ENCODE data around the gene MRPS5. TPM values are rescaled to one million over a fixed set of nuclear protein-coding genes. Genes with fewer than 3 reads are reported as not detected.

MRPS5 gene
- total RNA-seq, 1 donor from 2014 or later: 75.2 TPM

DNA sequence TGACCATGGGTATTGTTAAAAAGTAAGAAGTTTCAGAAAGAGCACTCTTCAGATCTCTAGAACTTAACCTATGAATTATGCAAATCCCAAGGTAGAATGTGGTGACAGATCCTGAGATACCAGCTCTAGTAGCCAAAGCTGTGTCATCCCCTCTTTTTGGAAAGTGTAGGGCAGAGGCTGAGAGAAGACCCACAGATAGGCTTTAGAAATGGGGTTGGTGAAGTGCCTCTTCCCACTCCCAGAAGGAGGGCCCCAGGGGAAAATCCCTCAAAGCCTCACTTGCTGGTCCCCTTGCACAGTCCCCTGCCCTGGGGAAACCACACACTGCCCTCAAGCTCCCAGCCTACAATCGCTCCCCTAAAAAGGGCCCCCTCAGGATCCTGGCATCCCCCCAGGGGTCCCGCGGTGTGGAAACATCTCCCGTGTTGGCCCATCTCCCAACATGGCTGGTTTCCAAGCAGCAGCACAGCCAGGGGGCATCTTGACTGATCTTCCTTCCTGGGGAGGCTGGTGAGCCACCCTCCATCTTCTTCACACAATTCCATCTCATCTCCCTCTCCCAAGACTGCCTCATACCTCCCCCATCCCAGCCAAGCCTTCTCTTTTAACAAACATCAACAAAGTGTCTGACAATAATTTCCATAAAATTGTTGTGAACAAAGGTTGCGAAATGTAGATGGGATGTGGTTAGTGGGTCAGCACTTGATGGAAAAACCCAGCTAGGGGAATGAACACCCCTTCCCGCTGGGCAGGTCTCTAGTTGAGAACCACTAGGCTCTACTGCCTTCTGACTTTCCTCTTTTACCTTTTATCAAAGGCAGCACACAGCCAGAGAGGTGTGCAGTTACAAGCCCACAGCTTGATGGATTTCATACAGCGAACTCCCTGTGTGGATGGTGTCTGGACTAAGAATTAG lies 71.0 kb downstream of the MRPS5 start:
- no peak for DNase-seq (ENCODE audit: low spot score)
- H3K4me2 ChIP-seq: no peak overlapping the region
- H3F3A ChIP-seq (ENCODE audit: low read depth): no peaks in the 10 kb centered on the region
- H3K27ac Mint-ChIP-seq: no peak overlapping the region
- no peak overlapping the region for H2AFZ ChIP-seq (replicated peaks)
- H3K36me3 ChIP-seq: no peaks in the 10 kb centered on the region
- H3K27ac ChIP-seq: no peak overlapping the region
- no peak overlapping the region for H3K4me3 Mint-ChIP-seq
- H3K27me3 Mint-ChIP-seq (ENCODE audit: insufficient read depth, low read depth): peaks cover 6% of the 10 kb centered on the region
- H3K4me3 ChIP-seq: no peak overlapping the region
- no peaks in the 10 kb centered on the region for H3K4me1 ChIP-seq
- H3K4me1 Mint-ChIP-seq: no peaks in the 10 kb centered on the region
- H3K9me3 Mint-ChIP-seq: peaks cover 2% of the 10 kb centered on the region
- H3K9me3 ChIP-seq (ENCODE audit: low read depth): no peaks in the 10 kb centered on the region
- no peak overlapping the region for H3K9ac ChIP-seq
- no peaks in the 10 kb centered on the region for H3K36me3 Mint-ChIP-seq
- TF ChIP-seq EZH2 (IDR thresholded peaks at IDR 0.05) (no peak), EZH2phosphoT487 (IDR thresholded peaks at IDR 0.05) (no peak)
- TF ChIP-seq, protein P1, sequence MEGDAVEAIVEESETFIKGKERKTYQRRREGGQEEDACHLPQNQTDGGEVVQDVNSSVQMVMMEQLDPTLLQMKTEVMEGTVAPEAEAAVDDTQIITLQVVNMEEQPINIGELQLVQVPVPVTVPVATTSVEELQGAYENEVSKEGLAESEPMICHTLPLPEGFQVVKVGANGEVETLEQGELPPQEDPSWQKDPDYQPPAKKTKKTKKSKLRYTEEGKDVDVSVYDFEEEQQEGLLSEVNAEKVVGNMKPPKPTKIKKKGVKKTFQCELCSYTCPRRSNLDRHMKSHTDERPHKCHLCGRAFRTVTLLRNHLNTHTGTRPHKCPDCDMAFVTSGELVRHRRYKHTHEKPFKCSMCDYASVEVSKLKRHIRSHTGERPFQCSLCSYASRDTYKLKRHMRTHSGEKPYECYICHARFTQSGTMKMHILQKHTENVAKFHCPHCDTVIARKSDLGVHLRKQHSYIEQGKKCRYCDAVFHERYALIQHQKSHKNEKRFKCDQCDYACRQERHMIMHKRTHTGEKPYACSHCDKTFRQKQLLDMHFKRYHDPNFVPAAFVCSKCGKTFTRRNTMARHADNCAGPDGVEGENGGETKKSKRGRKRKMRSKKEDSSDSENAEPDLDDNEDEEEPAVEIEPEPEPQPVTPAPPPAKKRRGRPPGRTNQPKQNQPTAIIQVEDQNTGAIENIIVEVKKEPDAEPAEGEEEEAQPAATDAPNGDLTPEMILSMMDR (IDR thresholded peaks at IDR 0.05): no peak
- no peaks in the 10 kb centered on the region for H4K20me1 ChIP-seq (ENCODE audit: low read depth)
- H3K79me2 ChIP-seq (ENCODE audit: low read depth): no peaks in the 10 kb centered on the region
- no peaks in the 10 kb centered on the region for H3K27me3 ChIP-seq

DNA sequence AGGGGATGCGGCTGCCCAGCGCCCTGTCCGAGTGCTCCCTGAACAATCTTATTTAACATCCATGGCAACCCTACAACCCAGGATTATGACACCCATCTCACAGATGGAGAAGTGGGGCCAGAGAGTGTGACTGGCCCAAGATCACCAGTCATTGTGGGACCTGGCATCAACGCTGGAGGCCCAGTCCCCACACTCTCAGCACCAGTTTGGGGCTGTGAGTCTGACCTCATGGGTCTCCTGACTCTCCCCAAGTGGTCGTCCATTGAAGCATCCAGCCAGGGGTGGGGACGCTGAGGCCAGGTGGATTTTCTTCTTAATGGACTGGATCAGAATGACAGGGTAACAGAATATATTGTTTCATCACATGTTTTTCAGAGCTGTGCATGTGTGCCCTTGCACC lies 71.6 kb downstream of the MRPS5 start:
- H3K4me1 Mint-ChIP-seq: no peaks in the 10 kb centered on the region
- Histone ChIP-seq H3K27me3 (no peaks in the 10 kb centered on the region), H3K4me1 (no peaks in the 10 kb centered on the region), H3K9ac (no peak overlapping the region), H3K4me3 (no peak overlapping the region), H3K79me2 (ENCODE audit: low read depth) (no peaks in the 10 kb centered on the region), H3K27ac (no peak overlapping the region), H3F3A (ENCODE audit: low read depth) (no peaks in the 10 kb centered on the region), H3K9me3 (ENCODE audit: low read depth) (no peaks in the 10 kb centered on the region), H4K20me1 (ENCODE audit: low read depth) (no peaks in the 10 kb centered on the region), H3K4me2 (no peak overlapping the region), H3K36me3 (no peaks in the 10 kb centered on the region), H2AFZ (replicated peaks) (no peak overlapping the region)
- H3K27me3 Mint-ChIP-seq (ENCODE audit: insufficient read depth, low read depth): peaks cover 6% of the 10 kb centered on the region
- H3K4me3 Mint-ChIP-seq: no peak overlapping the region
- H3K36me3 Mint-ChIP-seq: no peaks in the 10 kb centered on the region
- H3K9me3 Mint-ChIP-seq: peaks cover 2% of the 10 kb centered on the region
- TF ChIP-seq, protein P1 (IDR thresholded peaks at IDR 0.05): no peak
- TF ChIP-seq EZH2 (IDR thresholded peaks at IDR 0.05): no peak
- no peak for TF ChIP-seq EZH2phosphoT487 (IDR thresholded peaks at IDR 0.05)
- H3K27ac Mint-ChIP-seq: no peak overlapping the region
- no peak for DNase-seq (ENCODE audit: low spot score)

DNA sequence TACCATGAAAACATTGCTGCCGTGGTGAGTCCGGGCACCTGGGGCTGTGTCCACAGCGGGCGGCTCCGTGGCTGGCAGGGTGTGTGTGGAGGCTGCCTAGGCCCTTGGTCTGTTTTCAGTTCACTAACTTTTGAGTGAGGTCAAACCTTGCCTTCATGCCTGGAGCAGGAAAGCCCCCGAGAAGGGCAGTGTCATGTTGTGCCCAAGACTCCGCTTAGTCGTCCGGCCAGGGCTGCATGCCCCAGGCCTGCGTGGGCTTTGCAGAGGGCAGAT lies 72.0 kb downstream of the MRPS5 start:
- H3K4me3 Mint-ChIP-seq: no peak overlapping the region
- no peaks in the 10 kb centered on the region for H3K9me3 ChIP-seq (ENCODE audit: low read depth)
- no peak overlapping the region for H3K4me3 ChIP-seq
- DNase-seq (ENCODE audit: low spot score): no peak
- no peak overlapping the region for H3K4me2 ChIP-seq
- no peaks in the 10 kb centered on the region for H3K27me3 ChIP-seq
- no peaks in the 10 kb centered on the region for H3K4me1 Mint-ChIP-seq
- H3K27me3 Mint-ChIP-seq (ENCODE audit: insufficient read depth, low read depth): peaks cover 6% of the 10 kb centered on the region
- H3K79me2 ChIP-seq (ENCODE audit: low read depth): no peaks in the 10 kb centered on the region
- H3K27ac Mint-ChIP-seq: no peak overlapping the region
- H3K27ac ChIP-seq: no peak overlapping the region
- H3F3A ChIP-seq (ENCODE audit: low read depth): no peaks in the 10 kb centered on the region
- H4K20me1 ChIP-seq (ENCODE audit: low read depth): no peaks in the 10 kb centered on the region
- no peak overlapping the region for H3K9ac ChIP-seq
- no peaks in the 10 kb centered on the region for H3K4me1 ChIP-seq
- no peak overlapping the region for H2AFZ ChIP-seq (replicated peaks)
- H3K9me3 Mint-ChIP-seq: peaks cover 2% of the 10 kb centered on the region
- no peaks in the 10 kb centered on the region for H3K36me3 ChIP-seq
- no peaks in the 10 kb centered on the region for H3K36me3 Mint-ChIP-seq
- TF ChIP-seq EZH2 (IDR thresholded peaks at IDR 0.05) (no peak), EZH2phosphoT487 (IDR thresholded peaks at IDR 0.05) (no peak)
- TF ChIP-seq, protein P1 (IDR thresholded peaks at IDR 0.05): no peak
